GM10847 (cell line): ENCODE results near the gene TMEM50B.

Experiments used
- POLR2A ChIP-seq: IDR thresholded peaks from 2 replicates; pipeline ENCODE4 v1.6.1; 2011; ENCODE audit not compliant: insufficient read length; ENCODE audit errors: extremely low read depth

The TMEM50B gene

GRCh38 chr21:33443194-33443593, 36.6 kb downstream of the TMEM50B start:
- TF ChIP-seq POLR2A = no peak

GRCh38 chr21:33441489-33442477, 38.0 kb downstream of the TMEM50B start:
- no peak for TF ChIP-seq POLR2A

GRCh38 chr21:33437140-33437539, 42.6 kb downstream of the TMEM50B start:
- no peak for TF ChIP-seq POLR2A

GRCh38 chr21:33434770-33435360, 44.9 kb downstream of the TMEM50B start:
- no peak for TF ChIP-seq POLR2A

- TF ChIP-seq POLR2A = no peak
These were observed 46.2 kb downstream of the TMEM50B start for GRCh38 chr21:33433425-33434114.

- no peak for TF ChIP-seq POLR2A
These were observed 46.8 kb downstream of the TMEM50B start for GRCh38 chr21:33433001-33433400.

- no peak for TF ChIP-seq POLR2A
These were observed 47.3 kb downstream of the TMEM50B start for GRCh38 chr21:33432496-33432895.

GRCh38 chr21:33430858-33431257, 48.9 kb downstream of the TMEM50B start:
- no peak for TF ChIP-seq POLR2A

GRCh38 chr21:33428669-33429068, 51.1 kb downstream of the TMEM50B start:
- TF ChIP-seq POLR2A = no peak

- no peak for TF ChIP-seq POLR2A
These were observed 52.7 kb downstream of the TMEM50B start for GRCh38 chr21:33427051-33427450.

- no peak for TF ChIP-seq POLR2A
These were observed 53.9 kb downstream of the TMEM50B start for GRCh38 chr21:33425825-33426224.

GRCh38 chr21:33424214-33424613, 55.6 kb downstream of the TMEM50B start:
- TF ChIP-seq POLR2A = no peak

- TF ChIP-seq POLR2A = no peak
These were observed 57.9 kb downstream of the TMEM50B start for GRCh38 chr21:33421713-33422393.

GRCh38 chr21:33419538-33420123, 60.1 kb downstream of the TMEM50B start:
- no peak for TF ChIP-seq POLR2A

GRCh38 chr21:33418691-33419090, 61.1 kb downstream of the TMEM50B start:
- TF ChIP-seq POLR2A = no peak
